Occipital lobe (tissue), 2 donors: Measurements from ENCODE around the gene BBS9. TPM values are rescaled to one million over a fixed set of nuclear protein-coding genes. Genes with fewer than 3 reads are reported as not detected.

Experiments used
- DNase-seq: peaks from one replicate; lab custom pipeline; 2025; lab: John Stamatoyannopoulos, UW
- total RNA-seq: library from RNA; depleted of rRNA; stranded (reverse); fragments of >200 nt; gene quantifications from one replicate; pipeline ENCODE4 v1.2.3, GENCODE V29; 2014

The BBS9 gene
- total RNA-seq, 1 donor from 2014 or later = 103 TPM

- no peak for DNase-seq
Measured at GRCh38 chr7:33547880-33548279, 418.5 kb downstream of the BBS9 start.

DNA sequence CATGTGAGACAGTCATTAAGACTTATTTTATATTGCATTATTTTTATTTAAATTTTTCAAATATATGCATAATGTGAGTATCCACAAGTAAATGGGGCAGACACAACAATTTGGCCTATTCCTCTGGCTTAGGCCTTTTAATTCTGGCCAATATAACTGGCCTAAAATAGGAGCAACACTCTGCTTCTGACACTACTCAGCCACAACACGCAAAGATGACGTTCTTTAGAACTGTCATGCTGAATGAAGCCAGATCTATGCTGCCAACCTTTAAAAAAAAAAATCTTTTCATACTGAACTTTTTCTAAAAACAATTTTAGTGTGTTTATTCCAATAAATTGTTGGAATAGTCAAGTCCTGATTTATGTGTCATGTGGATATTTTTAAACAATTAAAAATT lies 421.0 kb downstream of the BBS9 start:
- DNase-seq = no peak

DNA sequence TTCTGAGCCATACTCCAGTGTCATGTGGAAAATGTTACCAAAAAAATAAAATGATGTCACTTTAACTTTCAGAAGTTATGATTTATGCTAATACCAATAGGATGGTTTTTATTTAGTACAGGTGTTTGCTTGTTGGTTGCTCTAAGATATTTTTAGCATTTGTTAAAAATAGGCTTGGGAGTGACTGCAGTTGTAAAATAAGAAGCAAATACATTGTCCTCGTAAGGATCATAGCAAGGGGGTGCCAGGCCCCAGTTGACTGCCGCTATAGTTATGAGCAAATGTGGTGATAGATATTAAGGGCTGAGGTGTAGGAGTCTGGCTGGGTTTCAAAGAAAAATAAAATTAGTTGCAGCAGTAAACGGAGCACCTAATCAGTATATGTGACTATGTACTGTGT lies 421.6 kb downstream of the BBS9 start:
- DNase-seq = no peak

DNA sequence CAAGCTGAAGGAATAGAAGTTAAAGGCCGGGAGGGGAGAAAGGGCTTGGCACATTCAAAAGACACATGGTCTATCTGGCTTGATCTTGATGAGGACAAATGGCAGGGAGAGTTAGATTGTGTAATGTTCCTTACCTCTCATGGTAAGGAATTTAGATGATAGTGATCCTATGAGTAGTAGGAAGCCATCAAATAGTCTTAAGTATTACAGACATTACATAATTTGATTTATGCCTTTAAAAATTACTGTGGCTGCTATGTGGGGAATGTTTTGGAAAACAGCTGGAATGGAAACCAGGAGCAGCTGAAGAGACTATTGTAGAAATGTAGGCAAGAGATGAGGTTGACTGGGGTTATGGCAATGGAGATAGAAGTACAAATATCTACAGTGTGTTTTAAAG lies 424.7 kb downstream of the BBS9 start:
- no peak for DNase-seq

DNA sequence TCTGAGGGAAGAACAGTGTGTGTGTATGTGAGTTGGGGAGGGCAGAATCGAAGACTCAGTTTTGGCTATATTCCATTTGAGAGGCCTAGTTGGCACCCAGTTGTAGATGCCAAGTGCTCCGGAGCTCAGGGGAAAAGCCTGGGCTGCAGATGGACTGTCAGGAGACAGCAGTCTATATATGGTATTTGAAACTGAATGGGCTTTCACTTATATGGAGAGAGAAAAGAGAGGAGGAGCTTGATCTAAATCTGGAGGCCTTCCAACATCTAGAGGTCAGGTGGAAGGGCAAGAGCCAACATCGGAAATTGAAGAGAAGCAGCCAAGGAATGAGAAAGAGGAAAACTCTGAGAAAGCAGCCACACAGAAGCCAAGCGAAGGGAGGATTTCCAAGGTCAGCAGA lies 425.2 kb downstream of the BBS9 start:
- no peak for DNase-seq

DNA sequence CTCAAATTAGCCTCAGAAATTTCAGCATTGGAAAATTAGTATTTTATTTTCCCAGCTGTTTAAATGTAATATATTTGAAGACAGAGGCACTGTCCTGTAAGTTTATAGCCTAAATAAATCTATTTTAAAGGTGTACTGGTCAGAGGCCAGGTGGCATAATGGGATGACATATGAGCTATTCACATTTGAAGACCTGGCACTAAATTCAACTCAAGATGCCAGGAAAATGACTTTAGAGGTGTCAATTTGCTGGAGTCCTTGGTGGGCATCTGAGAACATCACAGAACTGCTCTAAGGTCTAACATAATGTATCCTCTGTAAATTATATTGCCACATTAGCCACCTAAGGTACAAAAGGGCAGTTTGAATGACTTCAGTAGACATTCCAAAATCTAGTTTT lies 427.1 kb downstream of the BBS9 start:
- no peak for DNase-seq

DNA sequence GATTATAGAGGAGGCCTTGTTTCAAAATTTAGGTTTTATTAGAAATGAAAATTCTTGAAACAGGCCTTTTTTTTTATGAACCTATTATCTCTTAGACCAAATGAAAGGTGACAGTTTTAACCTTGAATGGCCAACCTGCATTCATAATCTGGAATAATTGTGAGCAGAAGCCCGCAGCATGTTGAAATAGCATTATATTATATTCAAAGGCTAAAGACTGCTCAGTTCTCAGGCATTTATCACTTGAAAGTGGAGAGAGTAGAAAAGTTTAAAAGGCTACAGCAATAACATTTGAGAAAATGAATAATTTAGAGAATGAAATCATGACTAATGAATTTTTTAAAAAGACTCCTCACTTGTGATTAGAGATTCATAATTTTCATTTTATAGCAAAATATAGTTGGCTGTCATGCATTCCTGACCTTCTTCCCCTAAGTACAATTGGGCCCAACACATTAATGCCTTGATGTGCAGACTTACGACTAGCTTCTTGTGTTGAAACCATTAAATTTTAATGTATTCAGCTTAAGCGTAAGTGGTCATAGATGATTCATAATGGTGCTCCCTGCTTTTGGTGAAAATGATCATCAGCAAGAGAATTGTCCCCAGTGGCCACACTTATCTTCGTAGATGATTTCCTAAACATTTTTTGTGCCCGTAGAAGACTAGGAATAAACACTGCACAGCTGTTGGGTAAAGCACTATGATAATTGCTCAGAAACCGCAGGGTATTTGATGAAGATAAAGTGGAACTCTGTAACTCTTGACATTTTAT lies 429.4 kb downstream of the BBS9 start:
- no peak for DNase-seq

- no peak for DNase-seq
Measured at GRCh38 chr7:33559324-33559710, 430.0 kb downstream of the BBS9 start.

DNA sequence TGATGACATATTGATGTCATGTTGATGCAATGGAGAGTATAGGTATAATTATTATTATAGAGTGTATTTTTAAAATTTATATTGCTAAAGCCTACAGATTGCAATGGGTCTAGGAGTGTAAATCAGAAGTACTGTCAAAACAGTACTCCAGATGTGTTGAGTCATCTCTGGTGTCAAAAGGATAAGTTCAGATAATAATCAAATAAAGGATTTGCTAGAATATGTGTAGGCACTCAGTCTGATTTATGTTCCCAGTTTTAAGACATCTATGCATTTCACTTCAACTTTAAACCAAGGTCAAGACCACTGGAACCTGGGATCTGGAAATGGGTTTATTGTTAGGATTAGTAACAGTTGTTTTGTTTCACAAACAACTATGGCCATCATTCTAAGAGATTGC lies 433.6 kb downstream of the BBS9 start:
- DNase-seq = no peak

- no peak for DNase-seq
Measured at GRCh38 chr7:33563651-33564050, 434.3 kb downstream of the BBS9 start.

- DNase-seq = no peak
Measured at GRCh38 chr7:33578166-33578565, 448.8 kb downstream of the BBS9 start.

DNA sequence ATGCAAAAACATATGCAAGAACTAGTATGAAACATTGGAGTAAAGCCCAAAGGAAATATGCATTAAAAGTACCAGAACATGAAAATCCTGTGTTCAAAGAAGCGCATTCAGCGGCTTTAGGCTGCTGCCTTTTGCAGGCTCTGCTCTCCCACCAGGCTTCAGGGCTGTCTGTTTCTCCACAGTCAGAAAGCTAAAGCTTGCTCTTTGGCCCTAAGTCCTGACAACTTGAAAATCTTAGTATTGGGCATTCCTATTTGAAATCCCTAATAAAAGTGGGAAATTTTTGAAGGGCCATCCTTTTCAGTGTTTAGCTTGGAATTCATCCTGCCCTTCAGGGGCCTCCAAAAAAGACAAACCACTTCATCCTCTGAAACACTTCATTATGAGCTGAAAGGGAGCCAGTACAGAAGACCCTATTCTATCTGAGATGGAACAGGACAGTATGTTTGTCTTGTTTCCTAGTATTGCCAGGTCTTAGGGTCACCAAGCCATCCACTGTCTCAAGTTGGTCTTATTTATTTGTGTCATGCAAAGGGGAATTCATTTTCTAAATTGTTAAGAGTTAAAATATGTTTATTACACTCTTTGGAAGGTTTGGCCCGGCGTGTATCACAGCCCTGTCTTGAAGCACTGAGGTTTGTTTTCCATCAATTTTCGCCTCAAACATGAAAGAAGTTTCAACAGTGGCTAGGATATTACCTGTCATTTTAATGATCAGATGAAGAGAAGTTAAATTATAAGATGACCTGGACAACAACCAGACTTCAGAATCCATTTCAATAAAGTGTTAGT lies 449.7 kb downstream of the BBS9 start:
- DNase-seq = no peak

- no peak for DNase-seq
Measured at GRCh38 chr7:33579673-33579960, 450.3 kb downstream of the BBS9 start.

DNA sequence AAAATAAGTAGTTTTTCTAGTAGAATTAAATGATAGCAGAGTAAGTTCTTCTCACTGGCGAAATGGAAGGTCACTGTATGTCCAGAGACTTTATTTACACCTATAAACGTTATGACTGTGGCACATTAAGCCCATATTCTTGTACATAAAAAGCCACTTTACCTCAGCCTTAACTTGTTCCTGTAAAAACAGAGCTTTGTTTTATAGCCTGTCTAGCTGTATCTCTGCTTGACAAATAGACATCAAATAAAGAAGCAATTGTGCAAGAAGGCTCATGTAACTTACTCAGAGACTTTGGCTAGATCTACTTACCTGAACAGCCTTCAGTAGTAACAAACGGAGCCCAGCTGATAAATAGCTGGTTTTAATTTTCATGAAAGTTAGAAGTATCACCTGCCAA lies 451.9 kb downstream of the BBS9 start:
- no peak for DNase-seq

GRCh38 chr7:33582104-33582503 lies 452.7 kb downstream of the BBS9 start:
- no peak for DNase-seq

GRCh38 chr7:33582533-33582932 lies 453.2 kb downstream of the BBS9 start:
- DNase-seq = no peak

GRCh38 chr7:33589911-33590310 lies 460.5 kb downstream of the BBS9 start:
- DNase-seq = no peak

GRCh38 chr7:33590916-33591315 lies 461.6 kb downstream of the BBS9 start:
- DNase-seq = no peak

GRCh38 chr7:33591490-33591889 lies 462.1 kb downstream of the BBS9 start:
- DNase-seq = no peak

DNA sequence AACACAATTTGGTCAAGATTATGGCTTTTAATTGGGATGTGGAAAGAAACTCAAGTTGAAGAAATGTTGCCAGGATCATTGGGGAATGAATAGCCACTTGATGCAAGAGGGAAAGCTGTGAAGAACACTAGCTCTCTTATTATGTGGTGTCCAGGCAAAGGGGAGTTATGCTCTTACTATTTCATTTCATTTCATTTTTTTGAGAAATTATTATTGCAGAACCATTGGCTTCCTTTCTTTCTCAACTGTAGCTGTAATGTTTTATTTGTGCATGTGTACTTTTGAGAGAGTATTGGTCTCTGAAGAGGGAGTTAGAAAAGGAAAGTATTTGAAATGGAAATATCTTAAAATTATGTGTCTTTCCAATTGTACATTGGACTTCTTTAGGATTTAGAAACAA lies 463.4 kb downstream of the BBS9 start:
- DNase-seq = no peak

GRCh38 chr7:33593611-33594010 lies 464.2 kb downstream of the BBS9 start:
- no peak for DNase-seq

- no peak for DNase-seq
Measured at GRCh38 chr7:33596686-33597085, 467.3 kb downstream of the BBS9 start.

- DNase-seq = no peak
Measured at GRCh38 chr7:33597181-33597580, 467.8 kb downstream of the BBS9 start.
